Astrocyte (in vitro differentiated cells and primary cell): ENCODE results near the gene SNX13. TPM values are rescaled to one million over a fixed set of nuclear protein-coding genes. Genes with fewer than 3 reads are reported as not detected.

Source experiments
- DNase-seq: peaks from one replicate; pipeline ENCODE4 v3.0.0-alpha.2; 2010; ENCODE audit warnings: low read depth
- FAIRE-seq: peaks from 2 replicates; lab custom pipeline; 2011; peaks lifted over from hg19 to GRCh38; lab: Jason Lieb, UNC
- H2AFZ ChIP-seq: 2 replicates; pipeline ENCODE4 v1.6.0; 2012; ENCODE audit warnings: low read depth, low read length, inconsistent platforms
- H3K27ac ChIP-seq: 2 replicates; pipeline ENCODE4 v1.5.1; 2011; ENCODE audit warnings: low read depth, low read length, inconsistent platforms
- H3K27me3 ChIP-seq: 2 replicates; pipeline ENCODE4 v1.6.0; 2011; ENCODE audit warnings: low read length, inconsistent platforms; ENCODE audit not compliant: insufficient read depth
- H3K36me3 ChIP-seq: 2 replicates; pipeline ENCODE4 v1.5.1; 2011; ENCODE audit warnings: low read length, inconsistent platforms; ENCODE audit not compliant: insufficient read depth
- H3K4me1 ChIP-seq: 2 replicates; pipeline ENCODE4 v1.5.1; 2011; ENCODE audit warnings: low read length, inconsistent platforms; ENCODE audit not compliant: insufficient read depth
- H3K4me2 ChIP-seq: 2 replicates; pipeline ENCODE4 v1.6.0; 2012; ENCODE audit warnings: low read length, inconsistent platforms
- H3K4me3 ChIP-seq: 2 replicates; pipeline ENCODE4 v1.5.1; 2011; ENCODE audit warnings: low read depth, mild to moderate bottlenecking, low read length, inconsistent platforms; ENCODE audit not compliant: insufficient read depth
- H3K79me2 ChIP-seq: 2 replicates; pipeline ENCODE4 v1.6.0; 2012; ENCODE audit warnings: mild to moderate bottlenecking, low read length, inconsistent platforms; ENCODE audit not compliant: insufficient read depth
- H3K9ac ChIP-seq: 2 replicates; pipeline ENCODE4 v1.6.0; 2012; ENCODE audit warnings: mild to moderate bottlenecking, low read length, inconsistent platforms
- H3K9me3 ChIP-seq: 2 replicates; pipeline ENCODE4 v1.5.1; 2012; ENCODE audit warnings: low read depth, mild to moderate bottlenecking, low read length, inconsistent platforms; ENCODE audit not compliant: insufficient read depth
- H4K20me1 ChIP-seq: 2 replicates; pipeline ENCODE4 v1.6.0; 2012; ENCODE audit warnings: low read length, inconsistent platforms; ENCODE audit not compliant: insufficient read depth
- H3K27ac Mint-ChIP-seq: one replicate; pipeline ENCODE4 v1.8.0; 2021; ENCODE audit warnings: mild to moderate bottlenecking, mixed read lengths; ENCODE audit not compliant: unreplicated experiment
- H3K27me3 Mint-ChIP-seq: one replicate; pipeline ENCODE4 v1.8.0; 2021; ENCODE audit warnings: low read depth, mixed read lengths; ENCODE audit not compliant: unreplicated experiment
- H3K36me3 Mint-ChIP-seq: one replicate; pipeline ENCODE4 v1.8.0; 2021; ENCODE audit warnings: low read depth, mixed read lengths; ENCODE audit not compliant: unreplicated experiment
- H3K4me1 Mint-ChIP-seq: one replicate; pipeline ENCODE4 v1.8.0; 2021; ENCODE audit warnings: low read depth, mixed read lengths; ENCODE audit not compliant: unreplicated experiment
- H3K4me3 Mint-ChIP-seq: one replicate; pipeline ENCODE4 v1.8.0; 2021; ENCODE audit warnings: mild to moderate bottlenecking, moderate library complexity, mixed read lengths; ENCODE audit not compliant: unreplicated experiment
- H3K9me3 Mint-ChIP-seq: one replicate; pipeline ENCODE4 v1.8.0; 2021; ENCODE audit warnings: mild to moderate bottlenecking, mixed read lengths; ENCODE audit not compliant: unreplicated experiment
- CTCF ChIP-seq: IDR thresholded peaks from 2 replicates; pipeline ENCODE4 v1.5.1; 2011; ENCODE audit warnings: low read depth, mild to moderate bottlenecking, inconsistent platforms, low read length, moderate library complexity; ENCODE audit not compliant: insufficient read depth
- EZH2 ChIP-seq: IDR thresholded peaks from 2 replicates; pipeline ENCODE4 v1.6.1; 2012; ENCODE audit warnings: mild to moderate bottlenecking, low read length, inconsistent platforms; ENCODE audit not compliant: insufficient read depth
- total RNA-seq: library from RNA; stranded (reverse); gene quantifications from 2 replicates; pipeline ENCODE4 v1.2.1, GENCODE V29; 2021

SNX13 gene
- total RNA-seq, 1 donor from 2014 or later, result 32.9 TPM

GRCh38 chr7:17746020-17746530, 194.2 kb downstream of the SNX13 start:
- no peak for DNase-seq
- H3K27me3 Mint-ChIP-seq, result peaks cover 5% of the 10 kb centered on the region

GRCh38 chr7:17745610-17746009, 194.7 kb downstream of the SNX13 start:
- Mint-ChIP-seq H3K4me3 (no peak overlapping the region), H3K36me3 (no peaks in the 10 kb centered on the region), H3K9me3 (peaks cover 2% of the 10 kb centered on the region), H3K27ac (no peak overlapping the region), H3K4me1 (no peaks in the 10 kb centered on the region), H3K27me3 (peaks cover 5% of the 10 kb centered on the region)
- H3K27ac ChIP-seq, result no peak overlapping the region
- no peaks in the 10 kb centered on the region for H3K9me3 ChIP-seq
- no peaks in the 10 kb centered on the region for H3K79me2 ChIP-seq
- no peak for DNase-seq
- H3K9ac ChIP-seq, result no peak overlapping the region
- no peak overlapping the region for H2AFZ ChIP-seq
- H3K4me3 ChIP-seq, result no peak overlapping the region
- no peaks in the 10 kb centered on the region for H4K20me1 ChIP-seq
- no peak for FAIRE-seq
- H3K4me1 ChIP-seq, result no peaks in the 10 kb centered on the region
- no peak overlapping the region for H3K4me2 ChIP-seq
- TF ChIP-seq CTCF, result no peak
- no peak for TF ChIP-seq EZH2
- no peaks in the 10 kb centered on the region for H3K36me3 ChIP-seq
- H3K27me3 ChIP-seq, result no peaks in the 10 kb centered on the region

More at GRCh38 chr7:17746020-17746530, 194.2 kb downstream of the SNX13 start:
- Mint-ChIP-seq H3K27ac (no peak overlapping the region), H3K9me3 (peaks cover 2% of the 10 kb centered on the region), H3K4me1 (no peaks in the 10 kb centered on the region), H3K4me3 (no peak overlapping the region), H3K36me3 (no peaks in the 10 kb centered on the region)
- H4K20me1 ChIP-seq, result no peaks in the 10 kb centered on the region
- H3K79me2 ChIP-seq, result no peaks in the 10 kb centered on the region
- no peak overlapping the region for H3K27ac ChIP-seq
- H3K36me3 ChIP-seq, result no peaks in the 10 kb centered on the region
- H3K27me3 ChIP-seq, result no peaks in the 10 kb centered on the region
- no peak overlapping the region for H3K9ac ChIP-seq
- FAIRE-seq, result no peak
- TF ChIP-seq EZH2 (no peak), CTCF (no peak)
- no peak overlapping the region for H3K4me3 ChIP-seq
- no peaks in the 10 kb centered on the region for H3K9me3 ChIP-seq
- H3K4me1 ChIP-seq, result no peaks in the 10 kb centered on the region
- no peak overlapping the region for H3K4me2 ChIP-seq
- no peak overlapping the region for H2AFZ ChIP-seq

- Histone ChIP-seq H3K79me2 (no peaks in the 10 kb centered on the region), H2AFZ (no peak overlapping the region), H3K4me3 (no peak overlapping the region), H3K36me3 (no peaks in the 10 kb centered on the region), H3K9ac (no peak overlapping the region), H4K20me1 (no peaks in the 10 kb centered on the region), H3K27me3 (no peaks in the 10 kb centered on the region), H3K4me1 (no peaks in the 10 kb centered on the region), H3K27ac (no peak overlapping the region), H3K9me3 (no peaks in the 10 kb centered on the region), H3K4me2 (no peak overlapping the region)
- H3K9me3 Mint-ChIP-seq, result peaks cover 2% of the 10 kb centered on the region
- FAIRE-seq (no peak), DNase-seq (no peak)
- H3K36me3 Mint-ChIP-seq, result no peaks in the 10 kb centered on the region
- H3K27me3 Mint-ChIP-seq, result peaks cover 7% of the 10 kb centered on the region
- H3K27ac Mint-ChIP-seq, result no peak overlapping the region
- H3K4me3 Mint-ChIP-seq, result no peak overlapping the region
- TF ChIP-seq EZH2 (no peak), CTCF (no peak)
- H3K4me1 Mint-ChIP-seq, result no peaks in the 10 kb centered on the region
Measured at GRCh38 chr7:17743316-17743715, 197.0 kb downstream of the SNX13 start.
